ENCODE data around the gene AGTRAP.

AGTRAP gene

GRCh38 chr1:11706292-11706691, 29.6 kb upstream of the AGTRAP start:
- no peak overlapping the region for H3K4me3 ChIP-seq (ENCODE audit: control insufficient read depth, low read depth, low read length)
- no peak for DNase-seq (ENCODE audit: low read depth)
- no peak for TF ChIP-seq CTCF (IDR thresholded peaks at IDR 0.05; ENCODE audit: control insufficient read depth, insufficient read depth, low read depth, low read length, missing control alignments)

GRCh38 chr1:11707621-11708276, 28.2 kb upstream of the AGTRAP start:
- no peak overlapping the region for H3K4me3 ChIP-seq (ENCODE audit: control insufficient read depth, low read depth, low read length)
- no peak for TF ChIP-seq CTCF (IDR thresholded peaks at IDR 0.05; ENCODE audit: control insufficient read depth, insufficient read depth, low read depth, low read length, missing control alignments)
- DNase-seq (ENCODE audit: low read depth): no peak

- DNase-seq (ENCODE audit: low read depth): no peak
- no peak overlapping the region for H3K4me3 ChIP-seq (ENCODE audit: control insufficient read depth, low read depth, low read length)
- TF ChIP-seq CTCF (IDR thresholded peaks at IDR 0.05; ENCODE audit: control insufficient read depth, insufficient read depth, low read depth, low read length, missing control alignments): no peak
These were observed 27.2 kb upstream of the AGTRAP start for GRCh38 chr1:11708554-11709350.

GRCh38 chr1:11711490-11711889, 24.4 kb upstream of the AGTRAP start:
- DNase-seq (ENCODE audit: low read depth): no peak
- no peak for TF ChIP-seq CTCF (IDR thresholded peaks at IDR 0.05; ENCODE audit: control insufficient read depth, insufficient read depth, low read depth, low read length, missing control alignments)
- no peak overlapping the region for H3K4me3 ChIP-seq (ENCODE audit: control insufficient read depth, low read depth, low read length)

- H3K4me3 ChIP-seq (ENCODE audit: control insufficient read depth, low read depth, low read length): no peak overlapping the region
- DNase-seq (ENCODE audit: low read depth): no peak
- no peak for TF ChIP-seq CTCF (IDR thresholded peaks at IDR 0.05; ENCODE audit: control insufficient read depth, insufficient read depth, low read depth, low read length, missing control alignments)
These were observed 23.7 kb upstream of the AGTRAP start for GRCh38 chr1:11712285-11712684.

- TF ChIP-seq CTCF (IDR thresholded peaks at IDR 0.05; ENCODE audit: control insufficient read depth, insufficient read depth, low read depth, low read length, missing control alignments): no peak
- no peak overlapping the region for H3K4me3 ChIP-seq (ENCODE audit: control insufficient read depth, low read depth, low read length)
- no peak for DNase-seq (ENCODE audit: low read depth)
These were observed 22.8 kb upstream of the AGTRAP start for GRCh38 chr1:11713095-11713494.

Measured in AG09309 (cell line).